ENCODE data around the gene LSM3.

DNA sequence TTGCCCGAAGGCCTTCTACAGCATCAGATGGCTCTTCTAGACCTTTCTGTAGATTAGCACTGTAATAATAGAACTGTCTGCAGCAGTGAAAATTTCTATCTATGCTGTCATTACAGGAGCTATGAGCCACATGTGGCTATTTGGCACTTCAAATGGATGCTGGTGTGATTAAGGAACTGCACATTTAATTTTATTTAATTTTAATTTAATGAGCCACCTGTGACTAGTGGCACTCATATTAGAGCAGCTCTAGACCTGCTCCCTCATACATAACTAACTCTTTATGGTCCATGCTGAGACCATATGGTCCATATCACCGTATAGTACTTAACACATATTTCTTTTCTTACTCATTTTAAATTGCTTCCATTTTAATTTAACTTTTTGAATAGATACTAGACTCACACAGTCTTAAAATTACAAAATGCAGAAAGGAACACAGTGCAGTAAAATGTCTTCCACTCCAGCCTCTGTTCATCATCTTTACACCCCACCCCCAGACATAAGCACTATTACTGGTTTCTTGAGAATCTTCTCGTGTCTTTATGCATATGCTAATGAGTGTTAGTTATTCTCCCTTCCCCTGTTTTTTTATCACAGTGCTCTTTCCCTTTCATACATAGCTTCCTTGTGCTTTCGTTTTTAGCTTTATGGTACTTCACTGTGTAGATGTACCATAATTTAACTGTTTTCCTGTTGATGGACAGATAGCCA lies 9.6 kb downstream of the LSM3 start:
- TF ChIP-seq, protein P1, sequence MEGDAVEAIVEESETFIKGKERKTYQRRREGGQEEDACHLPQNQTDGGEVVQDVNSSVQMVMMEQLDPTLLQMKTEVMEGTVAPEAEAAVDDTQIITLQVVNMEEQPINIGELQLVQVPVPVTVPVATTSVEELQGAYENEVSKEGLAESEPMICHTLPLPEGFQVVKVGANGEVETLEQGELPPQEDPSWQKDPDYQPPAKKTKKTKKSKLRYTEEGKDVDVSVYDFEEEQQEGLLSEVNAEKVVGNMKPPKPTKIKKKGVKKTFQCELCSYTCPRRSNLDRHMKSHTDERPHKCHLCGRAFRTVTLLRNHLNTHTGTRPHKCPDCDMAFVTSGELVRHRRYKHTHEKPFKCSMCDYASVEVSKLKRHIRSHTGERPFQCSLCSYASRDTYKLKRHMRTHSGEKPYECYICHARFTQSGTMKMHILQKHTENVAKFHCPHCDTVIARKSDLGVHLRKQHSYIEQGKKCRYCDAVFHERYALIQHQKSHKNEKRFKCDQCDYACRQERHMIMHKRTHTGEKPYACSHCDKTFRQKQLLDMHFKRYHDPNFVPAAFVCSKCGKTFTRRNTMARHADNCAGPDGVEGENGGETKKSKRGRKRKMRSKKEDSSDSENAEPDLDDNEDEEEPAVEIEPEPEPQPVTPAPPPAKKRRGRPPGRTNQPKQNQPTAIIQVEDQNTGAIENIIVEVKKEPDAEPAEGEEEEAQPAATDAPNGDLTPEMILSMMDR (IDR thresholded peaks at IDR 0.05; ENCODE audit: low read length) = no peak
- no peak for TF ChIP-seq EZH2 (IDR thresholded peaks at IDR 0.05; ENCODE audit: borderline replicate concordance, low read length)

Measured in OCI-LY1 (cell line).